H1 (cell line): ENCODE measurements around the gene RIBC2. TPM values are rescaled to one million over a fixed set of nuclear protein-coding genes. Genes with fewer than 3 reads are reported as not detected.

Experiments
- CTCF ChIA-PET: fragments of 300-600 bp; sonication (Branson Sonifier 250); formaldehyde crosslinking; loops from one replicate; lab custom pipeline; 2021; ENCODE audit not compliant: partially characterized antibody; lab: Charles Lee
- POLR2A ChIA-PET: fragments of 300-600 bp; sonication (Branson Sonifier 250); formaldehyde crosslinking; loops from one replicate; lab custom pipeline; 2021; ENCODE audit warnings: inconsistent platforms; ENCODE audit not compliant: partially characterized antibody; lab: Charles Lee
- DNase-seq, 2 experiments: peaks; one replicate each; pipeline versions ENCODE4 v3.0.0 to v3.0.0-alpha.2; 2010 to 2022; ENCODE audit warnings: low spot score in 2 of 2, low read depth in 1 of 2, mixed read lengths in 1 of 2
- FAIRE-seq: peaks from 2 replicates; lab custom pipeline; 2011; peaks lifted over from hg19 to GRCh38; lab: Jason Lieb, UNC
- H2AFZ ChIP-seq: 2 replicates; pipeline ENCODE4 v1.8.1; 2012; ENCODE audit warnings: low read length, inconsistent platforms
- H2AK5ac ChIP-seq: 2 replicates; pipeline ENCODE4 v1.6.1; 2013; ENCODE audit warnings: low read depth, low read length
- H2BK120ac ChIP-seq: replicated peaks from 2 replicates; pipeline ENCODE3; 2013; ENCODE audit warnings: low read depth, low read length, inconsistent platforms
- H2BK12ac ChIP-seq: 2 replicates; pipeline ENCODE4 v1.6.1; 2013; ENCODE audit warnings: low read depth, low read length
- H2BK15ac ChIP-seq: 2 replicates; pipeline ENCODE4 v1.6.1; 2013; ENCODE audit warnings: low read length
- H2BK20ac ChIP-seq: 2 replicates; pipeline ENCODE4 v1.6.1; 2013; ENCODE audit warnings: low read length
- H2BK5ac ChIP-seq: 2 replicates; pipeline ENCODE4 v1.6.1; 2013; ENCODE audit warnings: low read depth, low read length
- H3K14ac ChIP-seq: 2 replicates; pipeline ENCODE4 v1.6.1; 2013; ENCODE audit warnings: inconsistent platforms; ENCODE audit not compliant: insufficient read length
- H3K18ac ChIP-seq: 2 replicates; pipeline ENCODE4 v1.6.1; 2013; ENCODE audit warnings: low read length; ENCODE audit errors: extremely low read depth
- H3K23ac ChIP-seq: 2 replicates; pipeline ENCODE4 v1.6.1; 2013; ENCODE audit warnings: inconsistent platforms; ENCODE audit not compliant: insufficient read length
- H3K23me2 ChIP-seq: 2 replicates; pipeline ENCODE4 v1.6.1; 2013; ENCODE audit warnings: low read depth, low read length
- H3K27ac ChIP-seq: 2 replicates; pipeline ENCODE4 v1.6.1; 2011; ENCODE audit warnings: low read depth, low read length, inconsistent platforms
- H3K27me3 ChIP-seq, 4 experiments: replicated peaks in 1 of 4; 1 replicate in 1 of 4; 2 replicates in 3 of 4; pipeline versions ENCODE4 v1.6.1 to v1.8.1; 2011 to 2013; ENCODE audit warnings: low read length in 3 of 4, mild to moderate bottlenecking in 3 of 4, inconsistent platforms in 2 of 4, mixed read lengths in 2 of 4, moderate library complexity in 1 of 4; ENCODE audit not compliant: control insufficient read depth in 3 of 4, insufficient read depth in 3 of 4; ENCODE audit errors: extremely low read depth in 1 of 4
- H3K36me3 ChIP-seq, 4 experiments: 2 replicates each; pipeline versions ENCODE4 v1.6.1 to v1.8.1; 2011 to 2013; ENCODE audit warnings: mild to moderate bottlenecking in 4 of 4, low read length in 3 of 4, moderate library complexity in 2 of 4, control low read depth in 1 of 4, inconsistent platforms in 1 of 4; ENCODE audit not compliant: insufficient read depth in 4 of 4, control insufficient read depth in 2 of 4
- H3K4ac ChIP-seq: replicated peaks from 2 replicates; pipeline ENCODE3; 2013; ENCODE audit warnings: low read length, low read depth, mixed read lengths, inconsistent platforms; ENCODE audit not compliant: insufficient read length
- H3K4me1 ChIP-seq, 4 experiments: replicated peaks in 1 of 4; 1 replicate in 1 of 4; 2 replicates in 3 of 4; pipeline versions ENCODE4 v1.6.1 to v1.8.1; 2011 to 2013; ENCODE audit warnings: low read length in 3 of 4, inconsistent platforms in 2 of 4, mixed read lengths in 1 of 4; ENCODE audit not compliant: insufficient read depth in 4 of 4, control insufficient read depth in 3 of 4
- H3K4me2 ChIP-seq, 2 experiments: 2 replicates each; pipeline versions ENCODE4 v1.6.1 to v1.8.1; 2011 to 2013; ENCODE audit warnings: low read depth in 2 of 2, low read length in 2 of 2, control low read depth in 1 of 2, inconsistent platforms in 1 of 2, mild to moderate bottlenecking in 1 of 2; ENCODE audit not compliant: insufficient read depth in 1 of 2
- H3K4me3 ChIP-seq, 4 experiments: fragments of 200-600, 300-600 bp in 1 of 4; sonication (generic), shearing (Covaris generic), sonication (Bioruptor Twin) in 1 of 4; 2 replicates each; pipeline versions ENCODE4 v1.5.1 to v1.8.1; 2011 to 2016; ENCODE audit warnings: low read length in 4 of 4, low read depth in 3 of 4, control low read depth in 2 of 4, inconsistent platforms in 2 of 4, mild to moderate bottlenecking in 2 of 4, mixed read lengths in 1 of 4, moderate library complexity in 1 of 4; ENCODE audit not compliant: insufficient read depth in 2 of 4; ENCODE audit errors: extremely low read depth in 1 of 4
- H3K56ac ChIP-seq: replicated peaks from 2 replicates; pipeline ENCODE3; 2013; ENCODE audit warnings: low read depth, mild to moderate bottlenecking, mixed read lengths, low read length, inconsistent platforms; ENCODE audit not compliant: insufficient read length
- H3K79me1 ChIP-seq: 2 replicates; pipeline ENCODE4 v1.6.1; 2013; ENCODE audit warnings: low read depth, low read length, control low read depth
- H3K79me2 ChIP-seq, 2 experiments: 2 replicates each; pipeline versions ENCODE4 v1.6.1 to v1.8.1; 2012 to 2013; ENCODE audit warnings: low read length in 2 of 2, mild to moderate bottlenecking in 2 of 2, inconsistent platforms in 1 of 2; ENCODE audit not compliant: insufficient read depth in 2 of 2, control insufficient read depth in 1 of 2
- H3K9ac ChIP-seq, 4 experiments: replicated peaks in 1 of 4; 1 replicate in 1 of 4; 2 replicates in 3 of 4; pipeline versions ENCODE4 v1.6.1 to v1.8.1; 2011 to 2013; ENCODE audit warnings: low read depth in 3 of 4, low read length in 3 of 4, control low read depth in 2 of 4, mild to moderate bottlenecking in 2 of 4, moderate library complexity in 2 of 4, inconsistent platforms in 1 of 4; ENCODE audit errors: extremely low read depth in 1 of 4
- H3K9me3 ChIP-seq, 2 experiments: 2 replicates each; pipeline versions ENCODE4 v1.6.1 to v1.8.1; 2012 to 2013; ENCODE audit warnings: mild to moderate bottlenecking in 2 of 2, moderate library complexity in 2 of 2, control low read depth in 1 of 2, inconsistent platforms in 1 of 2, low read depth in 1 of 2, low read length in 1 of 2, mixed read lengths in 1 of 2; ENCODE audit not compliant: insufficient read depth in 2 of 2
- H4K20me1 ChIP-seq, 2 experiments: replicated peaks in 1 of 2; 2 replicates each; pipeline versions ENCODE3 to v1.8.1; 2011 to 2013; ENCODE audit warnings: inconsistent platforms in 2 of 2, low read length in 2 of 2, mild to moderate bottlenecking in 1 of 2; ENCODE audit not compliant: insufficient read depth in 2 of 2, control insufficient read depth in 1 of 2
- H4K5ac ChIP-seq: 2 replicates; pipeline ENCODE4 v1.6.1; 2013; ENCODE audit warnings: low read length, low read depth, mixed read lengths, inconsistent platforms; ENCODE audit not compliant: insufficient read length
- H4K8ac ChIP-seq: 2 replicates; pipeline ENCODE4 v1.8.0; 2013; ENCODE audit warnings: mild to moderate bottlenecking, moderate library complexity, low read length, inconsistent platforms; ENCODE audit not compliant: insufficient read depth; ENCODE audit errors: extremely low read depth
- H4K91ac ChIP-seq: replicated peaks from 2 replicates; pipeline ENCODE3; 2013; ENCODE audit warnings: low read length, mixed read lengths, inconsistent platforms; ENCODE audit not compliant: insufficient read length
- ATF3 ChIP-seq: IDR thresholded peaks from 2 replicates; pipeline ENCODE4 v1.6.1; 2011; ENCODE audit warnings: low read depth, mild to moderate bottlenecking, low read length; ENCODE audit not compliant: insufficient read depth
- BCL11A ChIP-seq, 2 experiments: IDR thresholded peaks; one replicate each; pipeline ENCODE4 v1.6.1; 2011; ENCODE audit warnings: low read depth in 2 of 2, low read length in 2 of 2, mild to moderate bottlenecking in 2 of 2
- CBX8 ChIP-seq: fragments of 300-800, 300-1000 bp; sonication (generic); IDR thresholded peaks from 2 replicates; pipeline ENCODE4 v1.7.1; 2016; ENCODE audit warnings: low read depth, low read length, borderline replicate concordance
- JUND ChIP-seq: IDR thresholded peaks from 2 replicates; pipeline ENCODE4 v1.6.1; 2011; ENCODE audit warnings: mild to moderate bottlenecking, improper control_type of control experiment, low read length
- MAFK ChIP-seq: IDR thresholded peaks from 2 replicates; pipeline ENCODE4 v1.6.1; 2012; ENCODE audit warnings: low read depth, mild to moderate bottlenecking, improper control_type of control experiment, low read length
- NRF1 ChIP-seq: IDR thresholded peaks from 2 replicates; pipeline ENCODE4 v1.6.1; 2011; ENCODE audit warnings: mild to moderate bottlenecking, low read depth, low read length, improper control_type of control experiment
- PHF8 ChIP-seq: fragments of 200-600 bp; sonication (generic); conservative IDR thresholded peaks from 2 replicates; pipeline ENCODE4 v1.7.1; 2012; ENCODE audit warnings: low read depth, mild to moderate bottlenecking, inconsistent platforms, low read length, moderate library complexity
- RXRA ChIP-seq: IDR thresholded peaks from 2 replicates; pipeline ENCODE4 v1.6.1; 2011; ENCODE audit warnings: low read depth, mild to moderate bottlenecking, low read length, moderate library complexity; ENCODE audit not compliant: insufficient read depth
- SIRT6 ChIP-seq: IDR thresholded peaks from one replicate; pipeline ENCODE4 v1.7.1; 2012; ENCODE audit warnings: low read length, inconsistent platforms
- SP1 ChIP-seq: IDR thresholded peaks from 2 replicates; pipeline ENCODE4 v1.6.1; 2011; ENCODE audit warnings: low read depth, low read length
- TAF7 ChIP-seq: optimal IDR thresholded peaks from 2 replicates; pipeline ENCODE3; 2011; ENCODE audit warnings: low read depth, mild to moderate bottlenecking, inconsistent platforms, low read length, moderate library complexity, borderline replicate concordance
- WGBS, 2 experiments: shearing (Covaris generic) in 1 of 2; methylation state at CpG; one replicate each; pipeline versions ENCODE4 v1.1.6 to v1.1.7; 2013 to 2015; ENCODE audit warnings: low lambda C conversion rate in 2 of 2, mixed read lengths in 2 of 2, inconsistent platforms in 1 of 2, low coverage in 1 of 2, missing lambda C conversion rate in 1 of 2; ENCODE audit not compliant: insufficient replicate concordance in 2 of 2, insufficient coverage in 1 of 2, insufficient read length in 1 of 2; ENCODE audit errors: extremely low coverage in 1 of 2, missing lambda C conversion rate in 1 of 2; 5-methylcytosine and 5-hydroxymethylcytosine counted together
- polyA plus RNA-seq, 7 experiments: library from polyadenylated mRNA; depleted of rRNA in 3 of 7; stranded (reverse) in 5 of 7; unstranded in 2 of 7; fragments of >200 nt in 5 of 7; fragments of 200-250 nt in 2 of 7; gene quantifications; 1 replicate in 5 of 7; 2 replicates in 1 of 7; 4 replicates in 1 of 7; pipeline versions ENCODE4 v1.2.1 to v1.2.3, GENCODE V29; 2011 to 2013; ENCODE audit warnings: missing spikeins in 2 of 7, mixed read lengths in 2 of 7
- total RNA-seq: library from RNA; stranded (reverse); fragmentation: NEBNext Ultra II Directional; extraction: Animal tissue kit (Norgen Biotek cat#: 25700); gene quantifications from 2 replicates; pipeline ENCODE4 v1.2.1, GENCODE V29; 2021

The RIBC2 gene
- total and polyA plus RNA-seq, 2 of the 8 experiments (the other 6 are each of a cell fraction or from before 2014, with no cell fraction given): 0.79 to 2.1 TPM

GRCh38 chr22:45453764-45454163, 40.3 kb downstream of the RIBC2 start:
- no peaks in the 10 kb centered on the region for H3K36me3 ChIP-seq
- no peak overlapping the region for H2AFZ ChIP-seq
- no peaks in the 10 kb centered on the region; a peak in 1 of 7 replicates for H3K27me3 ChIP-seq
- H4K8ac ChIP-seq: no peak overlapping the region
- no peak overlapping the region for H3K14ac ChIP-seq
- no peak for FAIRE-seq
- no peak overlapping the region for H4K91ac ChIP-seq
- H3K9ac ChIP-seq: no peak overlapping the region
- no peak overlapping the region for H4K5ac ChIP-seq
- H2BK20ac ChIP-seq: no peak overlapping the region
- TF ChIP-seq PHF8 (no peak), SIRT6 (no peak), TAF7 (no peak), BCL11A (IDR thresholded peaks at IDR 0.05; ENCODE audit: low read depth in 2 of 2, low read length in 2 of 2) (no peak), NRF1 (no peak), CBX8 (no peak), SP1 (no peak), MAFK (no peak), JUND (no peak), RXRA (no peak), ATF3 (no peak)
- no peaks in the 10 kb centered on the region for H3K79me2 ChIP-seq
- H3K23ac ChIP-seq: no peak overlapping the region
- no peak for DNase-seq
- no peak overlapping the region for H3K4ac ChIP-seq
- H3K79me1 ChIP-seq: no peaks in the 10 kb centered on the region
- no peak overlapping the region for H3K4me2 ChIP-seq
- ChIA-PET POLR2A (no interaction called here), CTCF (interaction anchor here (0.6 to 3.8 kb wide), 5 partner anchors 9 to 651 kb away, joined by 3 to 18 read pairs (median 4); no protein-coding TSS in a partner anchor)
- H2BK120ac ChIP-seq: no peak overlapping the region
- H3K18ac ChIP-seq: no peak overlapping the region
- no peak overlapping the region for H2BK15ac ChIP-seq
- peaks cover 0 to 1% of the 10 kb centered on the region in 2 experiments for H4K20me1 ChIP-seq
- H3K4me1 ChIP-seq: no peaks in the 10 kb centered on the region
- H3K9me3 ChIP-seq: no peaks in the 10 kb centered on the region
- no peaks in the 10 kb centered on the region for H3K23me2 ChIP-seq
- H3K4me3 ChIP-seq: no peak overlapping the region
- WGBS, 2 experiments: 65% methylated on average over 4 of the region's 6 CpGs; no CpG with 5 or more reads in 1 of the 2 experiments
- H3K27ac ChIP-seq: no peak overlapping the region
- H3K56ac ChIP-seq: no peak overlapping the region
- H2BK5ac ChIP-seq: no peak overlapping the region
- no peak overlapping the region; the same call in 1 of the 2 replicates for H2BK12ac ChIP-seq
- H2AK5ac ChIP-seq: no peak overlapping the region
